Panc1 (cell line): ENCODE results near the gene CREB5. TPM values are rescaled to one million over a fixed set of nuclear protein-coding genes. Genes with fewer than 3 reads are reported as not detected.

Experiments used
- ATAC-seq: fragments of 200-7000 bp; cut with Tn5 transposase; 2 replicates; pipeline ENCODE4 v1.9.1; 2020; ENCODE audit warnings: mild to moderate bottlenecking, moderate library complexity
- BruUV-seq: library from RNA; stranded (reverse); fragments of 400-500 nt; replicated peaks from 2 replicates; lab custom pipeline; 2021; lab: Mats Ljungman, UMichigan
- CTCF ChIA-PET: fragments of 300-600 bp; sonication (Branson Sonifier 250); formaldehyde crosslinking; loops from one replicate; lab custom pipeline; 2022; ENCODE audit warnings: antibody characterized with exemption; lab: Charles Lee
- POLR2A ChIA-PET: fragments of 300-600 bp; sonication (Branson Sonifier 250); formaldehyde crosslinking; loops from one replicate; lab custom pipeline; 2022; ENCODE audit warnings: antibody characterized with exemption; lab: Charles Lee
- DNase-seq: peaks from one replicate; pipeline ENCODE4 v3.0.0-alpha.2; 2010; ENCODE audit warnings: low read depth, low spot score
- H3K27ac ChIP-seq: 2 replicates; pipeline ENCODE4 v1.5.1; 2011; ENCODE audit warnings: mild to moderate bottlenecking, low read length, inconsistent platforms
- H3K27me3 ChIP-seq: fragments of 200-500 bp; sonication (Bioruptor generic); 2 replicates; pipeline ENCODE4 v1.6.0; 2014; ENCODE audit warnings: low read length, inconsistent platforms; ENCODE audit not compliant: control insufficient read depth, insufficient read depth
- H3K36me3 ChIP-seq: fragments of 200-500 bp; sonication (Bioruptor generic); 2 replicates; pipeline ENCODE4 v1.5.1; 2014; ENCODE audit warnings: inconsistent platforms, mild to moderate bottlenecking, low read length, moderate library complexity; ENCODE audit not compliant: control insufficient read depth, insufficient read depth
- H3K4me1 ChIP-seq: 2 replicates; pipeline ENCODE4 v1.5.1; 2011; ENCODE audit warnings: inconsistent platforms, mild to moderate bottlenecking, low read length, moderate library complexity; ENCODE audit not compliant: control insufficient read depth, insufficient read depth
- H3K4me3 ChIP-seq, 2 experiments: 2 replicates each; pipeline ENCODE4 v1.5.1; 2011 to 2012; ENCODE audit warnings: low read depth in 2 of 2, low read length in 2 of 2, mild to moderate bottlenecking in 2 of 2, inconsistent platforms in 1 of 2, moderate library complexity in 1 of 2
- H3K9me3 ChIP-seq: fragments of 200-500 bp; sonication (Bioruptor generic); 2 replicates; pipeline ENCODE4 v1.5.1; 2014; ENCODE audit warnings: low read depth, mild to moderate bottlenecking, inconsistent platforms, low read length, moderate library complexity; ENCODE audit not compliant: control insufficient read depth, insufficient read depth
- POLR2AphosphoS5 ChIP-seq: IDR thresholded peaks from 2 replicates; pipeline ENCODE4 v1.6.1; 2012; ENCODE audit warnings: mild to moderate bottlenecking, low read depth, low read length, moderate library complexity
- SIN3A ChIP-seq: IDR thresholded peaks from 2 replicates; pipeline ENCODE4 v1.6.1; 2012; ENCODE audit warnings: low read depth, mild to moderate bottlenecking, low read length, moderate library complexity, borderline replicate concordance; ENCODE audit not compliant: insufficient read depth
- TCF7L2 ChIP-seq: IDR thresholded peaks from 2 replicates; pipeline ENCODE4 v1.6.1; 2011; ENCODE audit warnings: mild to moderate bottlenecking, low read depth, low read length, inconsistent platforms
- in situ Hi-C: cut with HindIII; loops from 2 replicates; pipeline ENCODE4 v1.10.0; 2016; ENCODE audit warnings: low sequenced_read_pairs, low pct_unique_long_range_greater_than_20kb
- intact Hi-C: fragments of 100-400 bp; cut with micrococcal nuclease; formaldehyde crosslinking; loops from one replicate; pipeline ENCODE4 v1.10.0; 2022; ENCODE audit not compliant: unreplicated experiment
- total RNA-seq: library from RNA; stranded (reverse); gene quantifications from one replicate; pipeline ENCODE4 v1.2.1, GENCODE V29; 2021; ENCODE audit not compliant: unreplicated experiment
- TF ChIP-seq, protein P1 (sequence below), 2 experiments: IDR thresholded peaks; 2 replicates each; pipeline ENCODE4 v1.6.1; 2011 to 2012; ENCODE audit warnings: low read depth in 2 of 2, control low read depth in 1 of 2, low read length in 1 of 2, mild to moderate bottlenecking in 1 of 2, moderate library complexity in 1 of 2; ENCODE audit not compliant: insufficient read depth in 1 of 2
- TF ChIP-seq, protein P2 (sequence below): fragments of 450-650 bp; IDR thresholded peaks from 2 replicates; pipeline ENCODE4 v1.5.1; 2017; ENCODE audit warnings: mild to moderate bottlenecking

Gene CREB5
- total RNA-seq, 1 experiment from 2014 or later, result 3.1 TPM

DNA sequence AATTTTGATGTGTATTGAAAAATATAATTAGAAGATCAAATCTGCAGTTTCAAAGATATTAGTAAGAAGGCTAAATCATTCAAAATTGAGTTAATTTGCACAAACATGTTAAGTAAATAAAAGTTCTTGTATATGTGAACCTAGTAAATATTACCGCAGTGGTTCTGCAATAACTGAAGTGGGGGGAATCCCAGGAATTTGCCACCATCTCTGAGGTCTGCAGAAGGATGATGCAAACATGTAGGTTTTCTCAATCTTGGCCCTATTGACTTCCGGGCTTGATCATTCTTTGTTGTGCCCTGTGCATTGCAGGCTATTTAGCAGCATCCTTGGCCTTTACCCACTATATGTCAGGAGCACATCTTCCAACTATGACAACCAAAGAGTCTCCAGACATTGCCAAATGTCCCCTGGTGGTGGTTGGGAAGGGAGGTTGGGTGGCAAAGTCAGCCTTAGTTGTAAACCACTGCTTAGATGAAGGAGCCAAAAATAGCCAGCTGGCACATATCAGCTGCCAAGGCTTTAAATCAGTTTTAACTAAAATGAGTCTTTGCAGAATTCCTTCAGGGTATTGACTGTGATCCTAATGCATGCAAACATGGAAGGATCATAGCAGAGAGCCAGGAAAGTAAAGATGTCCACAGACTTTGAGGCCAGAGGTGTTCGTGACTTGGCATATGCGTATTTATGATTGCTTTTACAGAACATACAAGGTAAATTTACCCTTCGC lies 399.5 kb downstream of the CREB5 start:
- ChIA-PET CTCF (no interaction called here), POLR2A (no interaction called here)
- Histone ChIP-seq H3K4me3 (no peak overlapping the region), H3K27me3 (no peaks in the 10 kb centered on the region), H3K36me3 (no peaks in the 10 kb centered on the region), H3K9me3 (no peaks in the 10 kb centered on the region), H3K27ac (no peak overlapping the region), H3K4me1 (no peaks in the 10 kb centered on the region)
- no TSS peak for BruUV-seq
- DNase-seq, result no peak
- intact Hi-C loops, result no loop called here
- in situ Hi-C loops, result no loop called here
- TF ChIP-seq, protein P1, sequence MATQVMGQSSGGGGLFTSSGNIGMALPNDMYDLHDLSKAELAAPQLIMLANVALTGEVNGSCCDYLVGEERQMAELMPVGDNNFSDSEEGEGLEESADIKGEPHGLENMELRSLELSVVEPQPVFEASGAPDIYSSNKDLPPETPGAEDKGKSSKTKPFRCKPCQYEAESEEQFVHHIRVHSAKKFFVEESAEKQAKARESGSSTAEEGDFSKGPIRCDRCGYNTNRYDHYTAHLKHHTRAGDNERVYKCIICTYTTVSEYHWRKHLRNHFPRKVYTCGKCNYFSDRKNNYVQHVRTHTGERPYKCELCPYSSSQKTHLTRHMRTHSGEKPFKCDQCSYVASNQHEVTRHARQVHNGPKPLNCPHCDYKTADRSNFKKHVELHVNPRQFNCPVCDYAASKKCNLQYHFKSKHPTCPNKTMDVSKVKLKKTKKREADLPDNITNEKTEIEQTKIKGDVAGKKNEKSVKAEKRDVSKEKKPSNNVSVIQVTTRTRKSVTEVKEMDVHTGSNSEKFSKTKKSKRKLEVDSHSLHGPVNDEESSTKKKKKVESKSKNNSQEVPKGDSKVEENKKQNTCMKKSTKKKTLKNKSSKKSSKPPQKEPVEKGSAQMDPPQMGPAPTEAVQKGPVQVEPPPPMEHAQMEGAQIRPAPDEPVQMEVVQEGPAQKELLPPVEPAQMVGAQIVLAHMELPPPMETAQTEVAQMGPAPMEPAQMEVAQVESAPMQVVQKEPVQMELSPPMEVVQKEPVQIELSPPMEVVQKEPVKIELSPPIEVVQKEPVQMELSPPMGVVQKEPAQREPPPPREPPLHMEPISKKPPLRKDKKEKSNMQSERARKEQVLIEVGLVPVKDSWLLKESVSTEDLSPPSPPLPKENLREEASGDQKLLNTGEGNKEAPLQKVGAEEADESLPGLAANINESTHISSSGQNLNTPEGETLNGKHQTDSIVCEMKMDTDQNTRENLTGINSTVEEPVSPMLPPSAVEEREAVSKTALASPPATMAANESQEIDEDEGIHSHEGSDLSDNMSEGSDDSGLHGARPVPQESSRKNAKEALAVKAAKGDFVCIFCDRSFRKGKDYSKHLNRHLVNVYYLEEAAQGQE (IDR thresholded peaks at IDR 0.05; ENCODE audit: insufficient read depth in 1 of 2, low read depth in 2 of 2, low read length in 1 of 2), result no peak
- TF ChIP-seq, protein P2, sequence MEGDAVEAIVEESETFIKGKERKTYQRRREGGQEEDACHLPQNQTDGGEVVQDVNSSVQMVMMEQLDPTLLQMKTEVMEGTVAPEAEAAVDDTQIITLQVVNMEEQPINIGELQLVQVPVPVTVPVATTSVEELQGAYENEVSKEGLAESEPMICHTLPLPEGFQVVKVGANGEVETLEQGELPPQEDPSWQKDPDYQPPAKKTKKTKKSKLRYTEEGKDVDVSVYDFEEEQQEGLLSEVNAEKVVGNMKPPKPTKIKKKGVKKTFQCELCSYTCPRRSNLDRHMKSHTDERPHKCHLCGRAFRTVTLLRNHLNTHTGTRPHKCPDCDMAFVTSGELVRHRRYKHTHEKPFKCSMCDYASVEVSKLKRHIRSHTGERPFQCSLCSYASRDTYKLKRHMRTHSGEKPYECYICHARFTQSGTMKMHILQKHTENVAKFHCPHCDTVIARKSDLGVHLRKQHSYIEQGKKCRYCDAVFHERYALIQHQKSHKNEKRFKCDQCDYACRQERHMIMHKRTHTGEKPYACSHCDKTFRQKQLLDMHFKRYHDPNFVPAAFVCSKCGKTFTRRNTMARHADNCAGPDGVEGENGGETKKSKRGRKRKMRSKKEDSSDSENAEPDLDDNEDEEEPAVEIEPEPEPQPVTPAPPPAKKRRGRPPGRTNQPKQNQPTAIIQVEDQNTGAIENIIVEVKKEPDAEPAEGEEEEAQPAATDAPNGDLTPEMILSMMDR, result no peak
- TF ChIP-seq TCF7L2 (no peak), SIN3A (no peak), POLR2AphosphoS5 (no peak)
- no peak for ATAC-seq

DNA sequence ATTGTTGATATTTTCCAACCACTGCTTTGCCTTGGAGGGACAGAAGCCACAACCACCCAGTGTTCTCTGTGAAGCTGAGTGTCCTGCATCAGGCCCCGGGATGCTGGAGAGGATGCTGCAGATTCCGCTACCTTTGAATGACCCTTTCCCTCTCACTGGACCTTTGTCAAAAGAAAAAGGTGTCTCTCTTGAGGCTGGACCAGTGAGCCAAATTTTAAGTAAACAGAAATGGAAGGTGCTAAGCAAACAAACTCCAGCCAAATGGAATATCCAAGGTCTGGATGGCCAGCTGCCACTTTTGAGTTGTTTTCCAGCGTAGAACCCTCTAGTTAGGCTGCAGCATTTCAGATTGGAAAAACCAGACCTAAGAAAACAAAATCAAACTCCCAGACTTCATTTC lies 400.3 kb downstream of the CREB5 start:
- H3K36me3 ChIP-seq, result no peaks in the 10 kb centered on the region
- H3K9me3 ChIP-seq, result no peaks in the 10 kb centered on the region
- POLR2A ChIA-PET, result no interaction called here
- ATAC-seq, result no peak
- H3K27me3 ChIP-seq, result no peaks in the 10 kb centered on the region
- TF ChIP-seq POLR2AphosphoS5 (no peak), TCF7L2 (no peak), SIN3A (no peak)
- TF ChIP-seq, protein P2, result no peak
- TF ChIP-seq, protein P1 (IDR thresholded peaks at IDR 0.05; ENCODE audit: insufficient read depth in 1 of 2, low read depth in 2 of 2, low read length in 1 of 2), result no peak
- H3K4me3 ChIP-seq, result no peak overlapping the region
- no peak for DNase-seq
- no peaks in the 10 kb centered on the region for H3K4me1 ChIP-seq
- CTCF ChIA-PET, result no interaction called here
- no peak overlapping the region for H3K27ac ChIP-seq
- intact Hi-C loops, result no loop called here
- BruUV-seq, result no TSS peak
- in situ Hi-C loops, result no loop called here
